GM19025 (cell line): ENCODE results near the gene LENEP.

Experiments used
- ATAC-seq: cut with Tn5 transposase; IDR thresholded peaks from one replicate; pipeline ENCODE4 v1.9.1; 2021; ENCODE audit warnings: mild to moderate bottlenecking, low read depth, moderate library complexity; ENCODE audit not compliant: unreplicated experiment

The LENEP gene

GRCh38 chr1:155008015-155008941, 14.9 kb downstream of the LENEP start:
- ATAC-seq, result no peak

- ATAC-seq, result no peak
Measured at GRCh38 chr1:155009221-155009711, 15.9 kb downstream of the LENEP start.

GRCh38 chr1:155009742-155010141, 16.4 kb downstream of the LENEP start:
- no peak for ATAC-seq

GRCh38 chr1:155010211-155010918, 17.0 kb downstream of the LENEP start:
- ATAC-seq, result no peak

GRCh38 chr1:155011004-155011416, 17.6 kb downstream of the LENEP start:
- ATAC-seq, result no peak

- no peak for ATAC-seq
Measured at GRCh38 chr1:155011437-155012025, 18.1 kb downstream of the LENEP start.

GRCh38 chr1:155012026-155012546, 18.7 kb downstream of the LENEP start:
- no peak for ATAC-seq

GRCh38 chr1:155012776-155013602, 19.6 kb downstream of the LENEP start:
- no peak for ATAC-seq

GRCh38 chr1:155013632-155014031, 20.2 kb downstream of the LENEP start:
- no peak for ATAC-seq

- no peak for ATAC-seq
Measured at GRCh38 chr1:155014709-155015508, 21.5 kb downstream of the LENEP start.

- no peak for ATAC-seq
Measured at GRCh38 chr1:155015527-155016230, 22.3 kb downstream of the LENEP start.

GRCh38 chr1:155016231-155016831, 22.9 kb downstream of the LENEP start:
- ATAC-seq, result no peak

GRCh38 chr1:155017041-155017945, 23.9 kb downstream of the LENEP start:
- peak; percentile 74 for ATAC-seq

GRCh38 chr1:155017946-155018316, 24.5 kb downstream of the LENEP start:
- ATAC-seq, result no peak

GRCh38 chr1:155018617-155019348, 25.4 kb downstream of the LENEP start:
- ATAC-seq, result no peak

- ATAC-seq, result no peak
Measured at GRCh38 chr1:155019377-155020245, 26.2 kb downstream of the LENEP start.
